Ectodermal cell (in vitro differentiated cells): ENCODE measurements around the gene ABR.
A peak's percentile ranks its signal among the peaks of the same experiment; 100 is the strongest.
"Not testable (repeated sequence)": the region's sequence is repeated elsewhere in the genome, so short reads cannot be mapped to it uniquely, and the experiment has no call there.

Source experiments
- H3K27ac ChIP-seq: 2 replicates; pipeline ENCODE4 v1.7.0; 2013; ENCODE audit warnings: mild to moderate bottlenecking, low read depth, low read length; ENCODE audit not compliant: insufficient read depth, poor library complexity, severe bottlenecking
- H3K27me3 ChIP-seq: 2 replicates; pipeline ENCODE4 v1.7.0; 2013; ENCODE audit warnings: mild to moderate bottlenecking, low read length; ENCODE audit not compliant: insufficient read depth, control insufficient read depth, poor library complexity, severe bottlenecking
- H3K36me3 ChIP-seq: one replicate; pipeline ENCODE4 v1.7.0; 2013; ENCODE audit warnings: low read length; ENCODE audit not compliant: control insufficient read depth, insufficient read depth
- H3K4me1 ChIP-seq: one replicate; pipeline ENCODE4 v1.7.0; 2013; ENCODE audit warnings: low read length; ENCODE audit not compliant: control insufficient read depth, insufficient read depth
- H3K4me3 ChIP-seq: 2 replicates; pipeline ENCODE4 v1.7.0; 2013; ENCODE audit warnings: low read depth, low read length, control low read depth; ENCODE audit not compliant: insufficient read depth
- H3K9me3 ChIP-seq: 2 replicates; pipeline ENCODE4 v1.7.0; 2013; ENCODE audit warnings: mild to moderate bottlenecking, low read length, moderate library complexity; ENCODE audit not compliant: control insufficient read depth
- WGBS, 2 experiments: methylation state at CpG; one replicate each; pipeline ENCODE4 v1.1.7; 2013; ENCODE audit warnings: missing lambda C conversion rate in 2 of 2; 5-methylcytosine and 5-hydroxymethylcytosine counted together

The ABR gene

DNA sequence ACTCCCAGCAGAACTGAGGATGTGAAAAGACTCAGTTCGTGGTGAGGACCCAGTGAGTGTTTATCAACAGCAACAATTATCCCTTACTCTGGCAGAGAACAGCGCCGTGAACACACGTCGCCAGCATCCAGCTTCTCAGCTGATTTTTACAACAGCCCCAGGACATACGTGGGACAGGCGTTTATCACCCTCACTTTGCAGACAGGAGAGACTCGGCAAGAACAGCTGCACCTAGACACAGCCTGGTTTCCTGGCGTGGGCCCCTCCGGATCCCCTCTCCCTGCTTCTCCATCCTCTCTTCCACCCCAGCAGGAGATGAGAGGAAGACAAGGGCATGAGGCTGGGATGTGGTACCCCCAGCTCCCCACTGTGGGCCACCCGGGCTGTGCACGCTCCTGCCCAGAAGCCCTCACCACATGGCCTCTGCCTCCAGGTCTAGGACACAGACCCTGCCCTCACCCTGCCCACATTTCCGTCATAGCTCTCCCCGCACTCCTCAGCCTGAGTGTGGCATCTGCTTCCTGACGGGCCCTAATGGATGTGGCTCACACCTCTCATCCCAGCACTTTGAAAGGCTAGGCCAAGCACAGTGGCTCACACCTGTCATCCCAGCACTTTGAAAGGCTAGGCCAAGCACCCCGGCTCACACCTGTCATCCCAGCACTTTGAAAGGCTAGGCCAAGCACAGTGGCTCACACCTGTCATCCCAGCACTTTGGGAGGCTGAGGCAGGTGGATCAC, 17.5 kb downstream of the ABR start:
- no peak overlapping the region for H3K4me3 ChIP-seq
- no peaks in the 10 kb centered on the region for H3K36me3 ChIP-seq
- H3K4me1 ChIP-seq, result no peaks in the 10 kb centered on the region
- no peak overlapping the region for H3K27ac ChIP-seq
- 91% methylated on average over 16 of the region's 16 CpGs for WGBS, 2 experiments
- no peaks in the 10 kb centered on the region for H3K9me3 ChIP-seq
- peaks cover 7% of the 10 kb centered on the region for H3K27me3 ChIP-seq

DNA sequence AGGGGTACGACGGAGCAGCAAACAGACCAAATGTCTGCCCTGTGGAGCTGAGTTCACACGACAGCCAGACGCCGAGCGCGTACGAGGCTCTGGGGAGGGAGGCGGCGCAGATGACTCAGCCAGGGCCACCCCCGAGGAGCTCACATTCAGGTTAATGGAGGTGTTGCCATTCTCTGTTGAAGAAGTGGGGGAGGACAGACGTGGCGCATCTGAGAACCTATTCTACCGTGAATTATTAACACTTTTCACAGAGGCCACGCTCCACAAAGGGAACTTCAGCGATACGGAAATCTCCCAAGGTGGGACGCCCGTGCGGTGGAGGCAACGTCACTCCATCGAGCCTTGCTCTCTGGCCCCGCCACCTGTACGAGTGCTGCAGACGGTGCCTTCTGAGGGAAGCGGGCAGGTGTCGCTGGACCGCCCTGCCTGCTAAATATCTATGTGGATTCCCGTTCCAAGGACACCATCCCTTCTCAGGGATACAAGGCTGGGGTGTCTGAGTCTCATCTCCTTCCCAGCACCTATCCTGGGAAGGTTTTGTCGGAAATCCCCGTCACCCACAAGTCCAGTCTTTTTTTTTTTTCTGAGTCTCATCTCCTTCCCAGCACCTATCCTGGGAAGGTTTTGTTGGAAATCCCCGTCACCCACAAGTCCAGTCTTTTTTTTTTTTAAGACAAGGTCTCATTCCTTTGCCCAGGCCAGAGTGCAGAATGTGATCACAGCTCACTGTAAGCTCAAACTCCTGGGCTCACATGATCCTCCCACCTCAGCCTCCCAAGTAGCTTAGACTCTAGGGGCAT, 19.0 kb downstream of the ABR start:
- Histone ChIP-seq H3K27me3 (peaks cover 7% of the 10 kb centered on the region), H3K4me3 (no peak overlapping the region), H3K27ac (no peak overlapping the region), H3K36me3 (no peaks in the 10 kb centered on the region), H3K4me1 (no peaks in the 10 kb centered on the region), H3K9me3 (no peaks in the 10 kb centered on the region)
- WGBS, 2 experiments, result 47 to 49% methylated on average over 32 of the region's 32 CpGs

DNA sequence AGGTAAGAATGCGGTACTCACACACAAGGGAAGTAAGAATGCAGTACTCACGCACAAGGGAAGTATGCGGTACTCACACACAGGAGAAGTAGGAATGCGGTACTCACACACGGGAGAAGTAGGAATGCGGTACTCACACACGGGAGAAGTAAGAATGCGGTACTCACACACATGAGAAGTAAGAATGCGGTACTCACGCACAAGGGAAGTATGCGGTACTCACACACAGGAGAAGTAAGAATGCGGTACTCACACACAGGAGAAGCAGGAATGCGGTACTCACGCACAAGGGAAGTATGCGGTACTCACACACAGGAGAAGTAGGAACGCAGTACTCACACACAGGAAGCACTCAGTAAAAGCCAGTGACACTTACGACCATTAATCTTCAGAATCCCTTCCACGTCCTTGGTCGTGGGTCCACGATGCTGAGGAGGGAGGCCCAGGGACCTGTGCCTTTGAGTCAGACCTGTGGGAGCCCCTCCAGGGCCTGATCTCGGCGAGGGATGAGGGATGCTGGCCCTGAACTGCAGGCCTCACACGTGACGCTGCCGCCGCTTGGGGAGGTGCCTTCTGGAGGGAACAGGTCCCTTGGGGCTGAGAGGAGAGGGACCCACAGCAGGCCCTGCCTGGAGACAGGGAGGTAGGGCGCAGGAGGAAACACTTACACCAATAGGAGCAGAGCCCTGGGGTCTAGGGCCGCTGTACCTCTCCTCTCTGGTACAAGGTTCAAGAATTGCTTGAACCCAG, 20.2 kb downstream of the ABR start:
- Histone ChIP-seq H3K4me1 (peaks cover 3% of the 10 kb centered on the region), H3K36me3 (no peaks in the 10 kb centered on the region), H3K27me3 (peaks cover 7% of the 10 kb centered on the region), H3K9me3 (no peaks in the 10 kb centered on the region), H3K27ac (no peak overlapping the region), H3K4me3 (no peak overlapping the region)
- 91 to 94% methylated on average over 28 of the region's 28 CpGs for WGBS, 2 experiments

DNA sequence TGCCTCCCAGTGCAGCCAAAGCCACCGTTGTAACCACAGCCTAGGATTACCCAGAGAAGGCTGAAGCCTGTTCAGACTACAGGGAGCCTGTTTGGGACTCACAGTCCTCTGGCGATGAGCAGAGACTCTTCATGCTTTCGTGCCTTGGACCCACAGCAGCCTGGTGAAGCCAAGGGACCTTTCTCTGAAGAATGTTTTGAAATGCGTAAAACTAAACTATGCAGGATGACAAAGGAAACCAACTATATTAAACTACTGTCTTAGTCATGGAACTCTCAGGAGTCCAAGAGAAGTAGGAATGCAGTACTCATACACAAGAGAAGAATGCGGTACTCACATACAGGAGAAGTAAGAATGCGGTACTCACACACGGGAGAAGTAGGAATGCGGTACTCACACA, 20.9 kb downstream of the ABR start:
- peaks cover 11% of the 10 kb centered on the region for H3K4me1 ChIP-seq
- H3K27me3 ChIP-seq, result peaks cover 7% of the 10 kb centered on the region
- 87 to 95% methylated on average over 8 of the region's 8 CpGs for WGBS, 2 experiments
- no peaks in the 10 kb centered on the region for H3K9me3 ChIP-seq
- no peak overlapping the region for H3K27ac ChIP-seq
- H3K36me3 ChIP-seq, result no peaks in the 10 kb centered on the region
- no peak overlapping the region for H3K4me3 ChIP-seq

DNA sequence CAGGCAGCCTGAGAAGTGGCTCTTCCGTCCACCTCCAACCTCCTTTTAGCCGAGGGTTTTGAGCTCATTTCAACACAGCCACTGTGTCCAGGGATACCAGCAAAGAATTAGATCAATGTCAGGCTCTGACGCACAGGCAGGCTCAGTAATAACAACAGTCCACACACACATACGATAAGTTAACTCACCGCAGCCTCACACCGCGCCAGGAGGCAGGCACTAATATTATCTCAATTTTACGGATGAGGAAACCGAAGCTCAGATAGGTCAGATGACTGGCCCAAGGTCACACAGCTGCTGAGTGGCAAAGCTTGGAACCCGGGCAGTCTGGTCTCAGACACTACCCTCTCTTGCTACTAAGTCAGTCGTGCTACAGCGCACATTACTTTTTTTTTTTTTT, 22.9 kb downstream of the ABR start:
- Histone ChIP-seq H3K4me3 (no peak overlapping the region), H3K27ac (no peak overlapping the region), H3K36me3 (no peaks in the 10 kb centered on the region), H3K9me3 (no peaks in the 10 kb centered on the region), H3K4me1 (peaks cover 11% of the 10 kb centered on the region), H3K27me3 (peaks cover 7% of the 10 kb centered on the region)
- 84 to 86% methylated on average over 12 of the region's 12 CpGs for WGBS, 2 experiments

DNA sequence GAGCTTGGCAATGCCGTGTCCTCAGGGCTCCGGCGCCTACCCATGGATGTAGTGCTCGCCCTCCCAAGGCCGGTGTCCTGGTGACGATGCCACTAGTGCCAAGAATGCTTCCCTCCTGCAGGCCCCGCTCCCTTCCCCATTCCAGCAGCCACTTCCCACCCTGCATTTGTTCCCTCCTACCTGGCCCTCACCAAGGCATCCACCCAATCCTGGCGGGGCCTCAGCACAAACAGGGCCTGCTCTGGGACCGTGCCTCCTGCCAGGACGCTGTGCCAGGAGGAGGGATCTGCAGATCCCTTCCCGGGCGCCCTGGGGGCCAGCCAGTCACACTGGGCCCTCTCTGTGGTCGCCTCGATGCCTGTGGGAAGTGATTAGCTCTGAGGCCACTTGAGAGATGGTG, 25.1 kb downstream of the ABR start:
- Histone ChIP-seq H3K36me3 (no peaks in the 10 kb centered on the region), H3K4me3 (no peak overlapping the region), H3K27ac (no peak overlapping the region), H3K9me3 (no peaks in the 10 kb centered on the region), H3K4me1 (peaks cover 11% of the 10 kb centered on the region), H3K27me3 (no peaks in the 10 kb centered on the region)
- 88 to 89% methylated on average over 14 of the region's 14 CpGs for WGBS, 2 experiments

DNA sequence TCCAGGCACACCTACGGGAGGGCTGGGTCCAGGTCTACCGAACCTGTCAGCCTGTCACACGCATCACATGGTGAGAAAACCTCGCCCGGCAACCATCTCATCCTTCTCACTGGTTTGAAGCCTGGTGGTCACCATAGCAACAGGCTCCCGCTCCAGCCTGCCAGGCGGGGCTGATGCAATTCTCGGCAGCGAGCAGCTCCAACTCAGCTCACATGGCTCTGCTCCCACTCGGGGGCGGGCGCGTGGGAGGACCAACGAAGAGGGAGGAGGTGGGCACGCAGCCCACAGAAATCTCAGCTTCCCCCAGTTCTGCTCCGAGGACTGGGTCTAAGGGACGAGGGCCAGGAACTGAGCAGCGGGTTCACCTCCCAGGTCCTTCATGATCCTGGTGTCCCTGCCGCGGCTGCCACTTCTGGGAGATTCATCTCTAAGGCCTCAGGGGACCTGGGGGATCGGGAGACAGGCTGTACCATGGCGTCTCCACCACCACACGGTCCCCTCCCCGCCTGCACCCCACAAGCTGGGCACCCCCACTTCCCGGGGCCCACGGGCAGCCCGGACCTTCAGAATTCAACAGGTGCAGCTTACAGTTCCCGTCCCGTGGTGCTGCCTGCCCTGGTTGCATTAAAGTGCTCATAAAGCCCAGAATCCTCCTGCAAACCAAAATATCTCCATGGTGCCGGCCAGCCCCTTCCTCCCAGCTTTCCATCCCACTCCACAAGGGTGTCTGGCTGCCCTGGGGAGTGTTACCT, 25.8 kb downstream of the ABR start:
- H3K9me3 ChIP-seq, result no peaks in the 10 kb centered on the region
- no peak overlapping the region for H3K4me3 ChIP-seq
- H3K4me1 ChIP-seq, result peaks cover 11% of the 10 kb centered on the region
- peak overlapping the region; percentile 19 for H3K27ac ChIP-seq
- 73 to 74% methylated on average over 30 of the region's 30 CpGs for WGBS, 2 experiments
- H3K27me3 ChIP-seq, result no peaks in the 10 kb centered on the region
- no peaks in the 10 kb centered on the region for H3K36me3 ChIP-seq

DNA sequence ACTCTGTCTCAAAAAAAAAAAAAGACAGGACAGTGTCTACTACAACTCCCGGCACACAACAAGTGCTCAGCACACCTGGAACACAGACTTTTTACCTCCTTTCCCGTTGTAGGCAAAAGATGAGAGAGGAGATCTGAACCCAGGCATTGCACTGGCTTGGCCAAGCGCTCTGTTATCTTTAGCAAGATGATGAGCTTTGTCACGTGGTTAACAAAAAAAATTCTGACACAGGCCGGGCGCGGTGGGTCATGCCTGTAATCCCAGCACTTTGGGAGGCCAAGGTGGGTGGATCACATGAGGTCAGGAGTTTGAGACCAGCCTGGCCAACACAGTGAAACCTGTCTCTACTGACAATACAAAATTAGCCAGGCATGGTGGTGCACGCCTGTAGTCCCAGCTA, 27.2 kb downstream of the ABR start:
- 94 to 96% methylated on average over 8 of the region's 8 CpGs for WGBS, 2 experiments
- H3K4me1 ChIP-seq, result peaks cover 11% of the 10 kb centered on the region
- H3K27me3 ChIP-seq, H3K4me3 ChIP-seq, H3K36me3 ChIP-seq, H3K27ac ChIP-seq, H3K9me3 ChIP-seq: not testable (repeated sequence)

DNA sequence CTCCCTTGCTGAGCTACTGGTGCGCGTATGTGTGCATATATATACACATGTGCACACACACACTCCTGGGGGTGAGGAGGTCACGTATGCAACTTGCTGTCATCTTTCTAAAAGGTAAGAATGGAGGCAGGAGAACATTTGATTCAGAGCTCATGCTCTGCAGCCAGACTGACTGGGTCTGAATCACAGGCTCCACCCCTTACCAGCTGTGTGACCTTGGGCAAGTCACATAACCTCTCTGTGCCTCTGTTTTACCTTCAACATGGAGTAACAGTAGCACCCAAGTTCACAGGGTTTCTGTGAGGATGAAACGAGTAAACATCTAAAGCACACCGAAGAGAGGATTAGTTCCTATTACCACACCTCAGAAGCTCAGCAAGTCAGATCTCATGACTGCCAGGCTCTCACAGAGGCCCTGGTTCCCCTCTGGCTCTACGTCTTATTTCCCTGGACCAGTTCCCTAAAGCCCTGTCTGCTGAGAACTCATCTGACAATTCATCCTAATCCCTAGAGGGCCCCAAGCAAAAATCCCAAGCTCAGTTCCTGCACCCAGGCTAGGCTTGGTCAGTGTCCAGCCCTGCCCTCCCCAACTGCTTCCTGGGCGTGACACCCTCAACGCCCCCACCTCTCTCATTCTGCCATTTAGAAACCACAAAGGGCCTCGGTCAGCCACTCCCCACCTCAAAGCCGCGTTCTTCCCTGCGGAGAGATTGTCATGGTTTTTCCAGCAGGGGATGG, 28.7 kb downstream of the ABR start:
- Histone ChIP-seq H3K36me3 (no peaks in the 10 kb centered on the region), H3K4me1 (peaks cover 11% of the 10 kb centered on the region), H3K27me3 (no peaks in the 10 kb centered on the region), H3K4me3 (no peak overlapping the region), H3K9me3 (no peaks in the 10 kb centered on the region), H3K27ac (no peak overlapping the region)
- WGBS, 2 experiments, result 86 to 87% methylated on average over 12 of the region's 12 CpGs
